HEK293T (cell line): ENCODE measurements around the gene GRAMD2A.

Experiments
- CTCF ChIA-PET: fragments of 350-600 bp; formaldehyde crosslinking; extraction: SDS; loops from one replicate; lab custom pipeline; 2021; ENCODE audit warnings: antibody characterized with exemption, inconsistent platforms; lab: Yijun Ruan, JAX
- POLR2A ChIA-PET: fragments of 350-600 bp; formaldehyde crosslinking; extraction: SDS; loops from one replicate; lab custom pipeline; 2020; ENCODE audit warnings: antibody characterized with exemption, inconsistent platforms; lab: Yijun Ruan, JAX
- DNase-seq: peaks from one replicate; pipeline ENCODE4 v3.0.0; 2012; ENCODE audit warnings: mixed read lengths; ENCODE audit errors: extremely low spot score
- ARNT ChIP-seq: fragments of 450-650 bp; IDR thresholded peaks from 2 replicates; pipeline ENCODE4 v1.6.1; 2017; ENCODE audit warnings: mild to moderate bottlenecking
- BHLHE40 ChIP-seq: fragments of 450-650 bp; IDR thresholded peaks from 2 replicates; pipeline ENCODE4 v1.6.1; 2016; ENCODE audit warnings: mild to moderate bottlenecking, moderate library complexity, borderline replicate concordance
- CTBP1 ChIP-seq: fragments of 450-650 bp; IDR thresholded peaks from 2 replicates; pipeline ENCODE4 v1.6.1; 2016; ENCODE audit warnings: borderline replicate concordance
- ELF4 ChIP-seq: fragments of 450-650 bp; IDR thresholded peaks from 2 replicates; pipeline ENCODE4 v1.6.1; 2017; ENCODE audit warnings: antibody characterized with exemption
- FOXA1 ChIP-seq: fragments of 450-650 bp; IDR thresholded peaks from 2 replicates; pipeline ENCODE4 v1.6.1; 2016; ENCODE audit warnings: mild to moderate bottlenecking
- FOXK2 ChIP-seq: fragments of 450-650 bp; IDR thresholded peaks from 2 replicates; pipeline ENCODE4 v1.6.1; 2016; ENCODE audit warnings: mild to moderate bottlenecking
- FOXM1 ChIP-seq: fragments of 450-650 bp; IDR thresholded peaks from 2 replicates; pipeline ENCODE4 v1.6.1; 2017; ENCODE audit warnings: mild to moderate bottlenecking, borderline replicate concordance
- HDGF ChIP-seq: fragments of 450-650 bp; IDR thresholded peaks from 2 replicates; pipeline ENCODE4 v1.6.1; 2017; ENCODE audit warnings: antibody characterized with exemption, borderline replicate concordance
- L3MBTL2 ChIP-seq: fragments of 450-650 bp; conservative IDR thresholded peaks from 2 replicates; pipeline ENCODE4 v1.6.1; 2016; ENCODE audit warnings: mild to moderate bottlenecking
- LEF1 ChIP-seq: fragments of 450-650 bp; IDR thresholded peaks from 2 replicates; pipeline ENCODE4 v1.6.1; 2017; ENCODE audit warnings: mild to moderate bottlenecking, borderline replicate concordance
- NFRKB ChIP-seq: fragments of 450-650 bp; IDR thresholded peaks from 2 replicates; pipeline ENCODE4 v1.6.1; 2016; ENCODE audit warnings: mild to moderate bottlenecking, moderate library complexity
- SP1 ChIP-seq: fragments of 450-650 bp; IDR thresholded peaks from 2 replicates; pipeline ENCODE4 v1.6.1; 2017
- SUZ12 ChIP-seq: fragments of 450-650 bp; IDR thresholded peaks from 2 replicates; pipeline ENCODE4 v1.6.1; 2016; ENCODE audit warnings: mild to moderate bottlenecking
- TARDBP ChIP-seq: fragments of 450-650 bp; IDR thresholded peaks from 2 replicates; pipeline ENCODE4 v1.6.1; 2016
- ZNF384 ChIP-seq: fragments of 450-650 bp; IDR thresholded peaks from 2 replicates; pipeline ENCODE4 v1.6.1; 2016
- TF ChIP-seq, protein P1 (sequence below): fragments of 450-650 bp; IDR thresholded peaks from 2 replicates; pipeline ENCODE4 v1.6.1; 2016

The GRAMD2A gene

DNA sequence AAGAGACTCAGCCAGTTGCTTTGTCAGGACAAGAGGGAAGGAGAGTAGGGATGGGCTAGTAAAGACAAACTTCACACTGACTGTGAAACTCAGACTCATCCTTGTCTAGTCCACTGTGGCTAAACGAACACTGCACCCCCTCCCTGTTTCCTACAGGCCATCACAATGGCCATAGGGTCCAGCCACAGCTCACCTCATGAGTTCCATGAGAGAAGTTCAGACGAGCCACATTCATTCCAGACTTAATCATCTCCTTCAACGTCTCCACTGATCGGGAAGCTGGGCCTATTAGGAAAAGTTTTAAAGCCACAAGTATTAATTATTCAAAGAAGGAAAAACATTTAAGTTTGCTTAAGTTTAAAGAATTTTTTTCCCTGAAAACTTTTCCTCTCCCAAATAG lies 19.6 kb upstream of the GRAMD2A start:
- no peak for DNase-seq
- POLR2A ChIA-PET = interaction anchor here (1.1 to 1.2 kb wide), 2 partner anchors 12 to 14 kb away, joined by 4 read pairs; partner anchors contain the start of gene PKM
- TF ChIP-seq SP1 (no peak), HDGF (no peak), FOXM1 (no peak), ARNT (no peak), CTBP1 (no peak), FOXA1 (no peak)
- TF ChIP-seq, protein P1, sequence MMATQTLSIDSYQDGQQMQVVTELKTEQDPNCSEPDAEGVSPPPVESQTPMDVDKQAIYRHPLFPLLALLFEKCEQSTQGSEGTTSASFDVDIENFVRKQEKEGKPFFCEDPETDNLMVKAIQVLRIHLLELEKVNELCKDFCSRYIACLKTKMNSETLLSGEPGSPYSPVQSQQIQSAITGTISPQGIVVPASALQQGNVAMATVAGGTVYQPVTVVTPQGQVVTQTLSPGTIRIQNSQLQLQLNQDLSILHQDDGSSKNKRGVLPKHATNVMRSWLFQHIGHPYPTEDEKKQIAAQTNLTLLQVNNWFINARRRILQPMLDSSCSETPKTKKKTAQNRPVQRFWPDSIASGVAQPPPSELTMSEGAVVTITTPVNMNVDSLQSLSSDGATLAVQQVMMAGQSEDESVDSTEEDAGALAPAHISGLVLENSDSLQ = no peak
- CTCF ChIA-PET = interaction anchor here (1.6 kb wide), 1 partner anchor 9 kb away, joined by 9 read pairs; no protein-coding TSS in a partner anchor

DNA sequence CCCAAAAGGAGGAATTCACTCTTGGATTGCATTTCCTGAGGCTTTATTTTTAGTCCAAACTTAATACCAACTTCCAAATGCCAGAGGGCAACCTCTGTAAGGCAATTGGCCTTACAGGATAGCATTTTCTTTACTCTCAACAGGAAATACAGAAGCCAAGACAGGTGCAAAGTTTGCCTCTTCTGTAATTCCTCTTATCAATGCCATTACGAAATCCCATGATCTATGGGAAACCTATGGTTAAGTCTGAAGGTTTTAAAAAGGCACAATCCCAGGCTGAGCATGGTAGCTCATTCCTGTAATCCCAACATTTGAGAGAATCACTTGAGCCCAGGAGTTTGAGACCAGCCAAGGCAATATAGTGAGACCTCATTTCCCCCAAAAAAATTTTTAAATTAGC lies 18.5 kb upstream of the GRAMD2A start:
- no peak for DNase-seq
- ChIA-PET POLR2A (interaction anchor here (0.6 to 2.2 kb wide), 2 partner anchors 11 to 15 kb away, joined by 4 to 10 read pairs; partner anchors contain the start of gene PKM), CTCF (interaction anchor here (0.5 to 3.2 kb wide), 2 partner anchors 11 to 106 kb away, joined by 4 to 11 read pairs; no protein-coding TSS in a partner anchor)
- TF ChIP-seq, protein P1 = no peak
- TF ChIP-seq L3MBTL2 (no peak), SUZ12 (no peak), FOXK2 (no peak), TARDBP (no peak), HDGF (no peak), BHLHE40 (no peak), ZNF384 (no peak), NFRKB (no peak), SP1 (no peak), FOXM1 (no peak), CTBP1 (no peak), FOXA1 (no peak), ELF4 (no peak), LEF1 (no peak)

DNA sequence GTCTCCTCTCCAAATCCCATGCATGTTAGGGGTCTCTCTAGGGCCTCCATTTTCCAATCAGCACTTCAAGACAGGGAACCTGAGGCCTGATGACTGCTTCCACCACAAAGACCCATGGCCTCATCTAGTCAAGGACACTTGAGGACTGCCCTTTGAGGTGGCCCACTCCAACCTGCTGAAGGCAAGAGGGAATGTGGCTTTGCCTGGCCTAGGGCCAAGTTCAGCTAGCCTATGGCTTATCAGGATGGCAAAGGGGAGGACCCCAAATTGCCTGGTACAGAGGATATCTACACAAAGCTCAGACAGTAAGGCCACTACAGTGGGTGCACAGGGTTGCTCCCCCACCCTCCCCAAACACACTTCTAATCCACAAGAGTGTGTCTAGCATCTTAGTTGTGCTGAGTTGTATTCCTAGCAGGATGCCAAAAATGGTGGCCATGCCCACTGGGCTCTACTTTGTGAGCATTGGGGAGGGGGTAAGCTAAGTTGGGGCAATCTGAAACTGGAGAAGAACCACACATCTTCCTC lies 10.0 kb upstream of the GRAMD2A start:
- TF ChIP-seq, protein P1 = no peak
- TF ChIP-seq ARNT (no peak), L3MBTL2 (no peak), NFRKB (no peak), SP1 (no peak), FOXK2 (no peak), BHLHE40 (no peak), FOXA1 (no peak), SUZ12 (no peak), CTBP1 (no peak), FOXM1 (no peak), ELF4 (no peak)
- no peak for DNase-seq
- ChIA-PET POLR2A (interaction anchor here (2.7 to 3.6 kb wide), 2 partner anchors 20 to 23 kb away, joined by 12 to 14 read pairs; partner anchors contain the start of gene PKM), CTCF (no interaction called here)

DNA sequence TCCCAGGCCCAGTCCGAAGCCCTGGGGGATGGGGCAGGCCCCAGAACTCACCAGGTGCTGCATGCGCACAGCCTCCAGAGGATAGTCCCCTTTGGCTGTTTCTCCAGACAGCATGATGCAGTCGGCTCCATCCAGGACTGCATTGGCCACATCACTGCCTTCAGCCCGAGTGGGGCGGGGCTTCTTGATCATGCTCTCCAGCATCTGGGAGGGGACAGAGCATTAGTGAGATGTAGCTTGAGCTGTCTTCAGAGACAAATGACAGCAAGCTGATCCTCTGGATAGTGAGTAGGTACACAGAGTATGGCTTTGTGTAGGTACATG lies 9.1 kb upstream of the GRAMD2A start:
- ChIA-PET POLR2A (interaction anchor here (2.7 to 3.6 kb wide), 2 partner anchors 21 to 24 kb away, joined by 12 to 14 read pairs; partner anchors contain the start of gene PKM), CTCF (interaction anchor here (1.6 kb wide), 1 partner anchor 20 kb away, joined by 5 read pairs; no protein-coding TSS in a partner anchor)
- DNase-seq = no peak
- no peak for TF ChIP-seq FOXM1

DNA sequence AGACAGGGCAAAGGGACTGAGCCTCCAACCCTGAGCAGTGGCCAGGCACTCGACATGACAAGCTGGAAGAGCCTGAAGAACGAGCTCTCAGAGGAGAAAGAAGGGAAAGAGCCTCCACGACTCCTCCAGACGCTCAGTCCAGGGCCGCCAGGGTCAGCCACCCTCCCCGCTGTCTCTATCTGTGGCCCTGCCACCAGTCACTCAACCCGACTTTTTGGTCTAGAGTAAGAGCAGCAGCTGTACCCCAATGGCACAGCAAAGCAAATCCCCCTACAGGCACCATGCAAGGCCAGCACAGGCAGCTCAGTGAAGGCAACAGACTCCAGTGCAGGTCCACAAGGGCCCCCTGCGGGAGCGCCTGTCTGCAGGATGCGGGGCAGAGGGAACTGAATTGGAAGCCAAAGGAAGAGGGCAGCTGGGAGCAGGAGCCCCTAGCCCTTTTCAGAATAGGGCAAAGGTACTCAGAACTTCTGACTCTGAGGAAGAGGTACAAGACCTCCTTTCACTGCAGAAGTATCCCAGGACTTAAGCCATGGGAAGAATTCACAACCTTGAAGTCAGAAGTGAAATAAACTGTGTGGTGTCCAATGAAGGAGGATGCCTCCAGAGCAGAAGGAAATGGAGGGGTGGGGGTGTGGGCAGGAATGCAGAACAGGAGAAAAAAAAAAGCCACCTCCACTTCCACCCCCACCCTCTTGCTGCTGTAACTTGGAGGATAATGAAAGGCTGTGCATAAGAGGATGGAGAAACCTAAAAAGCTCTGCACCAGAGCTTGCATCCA lies 8.5 kb upstream of the GRAMD2A start:
- POLR2A ChIA-PET = interaction anchor here (2.7 to 3.6 kb wide), 2 partner anchors 21 to 25 kb away, joined by 12 to 14 read pairs; partner anchors contain the start of gene PKM
- CTCF ChIA-PET = interaction anchor here (1.6 kb wide), 1 partner anchor 21 kb away, joined by 5 read pairs; no protein-coding TSS in a partner anchor
- DNase-seq = no peak
- TF ChIP-seq BHLHE40 = no peak
- TF ChIP-seq FOXA1 = no peak

DNA sequence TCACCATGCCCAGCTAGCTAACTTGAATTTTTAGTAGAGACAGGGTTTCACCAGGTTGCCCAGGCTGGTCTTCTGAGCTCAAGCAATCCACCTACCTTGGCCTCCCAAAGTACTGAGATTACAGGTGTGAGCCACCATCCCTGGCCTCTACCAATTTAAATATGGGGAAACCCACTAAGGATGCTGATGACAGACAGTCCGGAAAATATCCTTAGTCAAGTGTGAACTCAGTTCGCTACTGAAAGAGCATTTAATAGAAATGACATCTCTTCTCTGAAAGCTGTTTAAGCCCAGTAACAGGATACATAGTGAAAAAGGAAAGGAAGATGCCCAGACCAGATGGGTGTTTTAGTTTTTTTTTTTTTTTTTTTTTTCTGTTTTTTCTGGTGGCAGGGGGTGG lies 7.7 kb upstream of the GRAMD2A start:
- POLR2A ChIA-PET = interaction anchor here (2.7 to 3.6 kb wide), 2 partner anchors 22 to 25 kb away, joined by 12 to 14 read pairs; partner anchors contain the start of gene PKM
- no peak for TF ChIP-seq SP1
- no peak for TF ChIP-seq CTBP1
- no peak for TF ChIP-seq NFRKB
- no peak for TF ChIP-seq BHLHE40
- no peak for TF ChIP-seq LEF1
- TF ChIP-seq FOXK2 = no peak
- no peak for TF ChIP-seq FOXM1
- no peak for TF ChIP-seq TARDBP
- TF ChIP-seq FOXA1 = no peak
- no peak for TF ChIP-seq ARNT
- TF ChIP-seq ZNF384 = no peak
- no peak for TF ChIP-seq SUZ12
- TF ChIP-seq ELF4 = no peak
- TF ChIP-seq L3MBTL2 = no peak
- no peak for TF ChIP-seq HDGF
- CTCF ChIA-PET = interaction anchor here (1.6 kb wide), 1 partner anchor 22 kb away, joined by 5 read pairs; no protein-coding TSS in a partner anchor
- DNase-seq = no peak
